Stimulated activated CD4-positive, alpha-beta T cell treated with anti-CD3 and anti-CD28 coated beads, Interleukin-1b, Interleukin-23, amount 100 ng/mL, for 24 hours (primary cell): ENCODE data around the gene CLEC16A.

Experiments used
- DNase-seq, 4 experiments: peaks; one replicate each; pipeline ENCODE4 v3.0.0-alpha.2; 2020; ENCODE audit warnings: low read depth in 4 of 4, low spot score in 1 of 4

Gene CLEC16A

GRCh38 chr16:11139326-11140097 lies 195.1 kb downstream of the CLEC16A start:
- no peak for DNase-seq

DNA sequence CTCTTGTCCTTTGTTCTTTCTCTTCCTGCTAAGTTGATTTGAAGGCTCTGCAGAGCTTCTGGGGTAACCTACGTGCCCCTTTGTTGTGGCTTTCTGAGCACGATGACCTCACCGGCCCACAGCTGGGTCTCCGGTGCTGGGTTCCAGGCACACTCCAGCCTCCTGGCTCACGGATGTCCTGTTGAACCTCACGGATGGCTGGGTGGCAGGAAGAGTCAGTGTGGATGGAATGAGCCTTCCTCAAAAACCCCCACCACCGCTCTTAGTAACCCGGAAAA lies 195.7 kb downstream of the CLEC16A start:
- DNase-seq = peak in 1 of 4 experiments; percentile 33

DNA sequence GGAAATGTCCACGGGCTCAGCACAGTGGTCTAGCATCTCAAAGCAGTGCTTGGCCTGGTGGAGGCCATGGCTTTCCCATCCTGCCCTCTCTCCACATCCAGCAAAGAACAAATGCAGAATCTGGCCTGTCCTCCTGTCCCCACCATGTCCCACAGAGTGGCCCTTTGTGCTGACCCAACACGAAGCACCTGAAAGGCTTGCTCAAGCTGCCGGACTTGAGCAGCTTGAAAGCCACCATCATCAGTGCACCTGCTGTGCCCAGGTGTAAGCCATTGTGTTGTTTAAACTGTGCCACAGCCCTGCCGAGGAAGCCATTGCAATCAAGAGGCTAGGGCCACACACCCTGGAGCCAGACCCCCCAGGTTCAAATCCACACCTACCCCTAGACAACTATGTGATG lies 196.1 kb downstream of the CLEC16A start:
- no peak for DNase-seq

- no peak for DNase-seq
Observed at GRCh38 chr16:11140867-11141266, 196.5 kb downstream of the CLEC16A start.

- DNase-seq = no peak
Observed at GRCh38 chr16:11141409-11142260, 197.3 kb downstream of the CLEC16A start.

DNA sequence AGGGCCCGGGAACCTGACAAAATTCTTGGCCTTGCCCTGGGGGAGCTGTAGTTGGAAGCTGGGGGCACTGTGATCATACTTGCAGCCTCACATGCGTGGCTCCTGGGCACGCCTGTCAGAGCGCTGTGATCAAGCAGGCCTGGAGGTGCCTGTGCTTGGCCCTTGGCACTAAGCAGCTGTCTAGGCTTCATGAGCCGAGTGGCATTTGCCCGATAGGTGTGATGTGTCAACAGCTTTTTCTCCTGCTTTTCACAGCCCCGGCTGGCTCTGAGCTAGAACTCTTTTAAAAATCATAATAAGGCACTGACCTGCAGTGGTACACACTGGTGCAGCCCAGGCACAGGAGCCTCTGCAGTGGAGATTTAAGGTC lies 197.9 kb downstream of the CLEC16A start:
- DNase-seq = no peak

DNA sequence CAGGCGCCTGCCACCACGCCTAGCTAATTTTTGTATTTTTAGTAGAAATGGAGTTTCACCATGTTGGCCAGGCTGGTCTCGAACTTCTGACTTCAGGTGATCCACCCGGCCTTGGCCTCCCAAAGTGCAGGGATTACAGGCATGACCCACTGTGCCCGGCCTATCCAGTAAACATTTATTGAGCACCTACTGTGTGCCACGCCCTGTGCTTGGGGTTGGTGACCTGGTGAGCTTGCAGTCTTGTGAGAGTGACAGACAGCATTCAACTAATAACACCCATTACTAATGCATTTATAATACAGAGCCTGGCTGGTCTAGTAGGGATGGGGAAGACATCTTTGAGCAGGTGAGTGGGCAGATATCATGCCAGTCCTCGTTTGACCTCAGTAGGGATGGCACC lies 198.6 kb downstream of the CLEC16A start:
- no peak for DNase-seq

GRCh38 chr16:11143372-11144035 lies 199.1 kb downstream of the CLEC16A start:
- no peak for DNase-seq

DNA sequence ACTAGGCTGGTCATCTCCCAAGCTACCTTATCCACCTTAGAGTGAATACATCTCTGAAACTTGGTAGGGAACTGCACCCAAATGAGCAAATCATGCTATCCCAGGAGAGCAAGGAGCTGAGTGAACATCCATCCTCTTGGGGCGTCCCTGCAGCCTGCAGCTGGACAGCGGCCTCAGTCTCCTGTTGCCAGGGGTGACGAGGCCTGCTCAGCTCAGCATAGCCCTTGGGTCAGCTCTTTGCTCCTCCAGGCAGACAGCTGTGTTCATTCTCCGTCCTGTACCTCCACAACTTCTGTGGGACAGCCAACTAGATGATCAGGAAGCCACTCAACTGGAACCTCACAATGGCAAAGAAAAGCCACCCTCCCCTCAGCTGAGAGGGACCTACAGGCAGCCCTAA lies 199.8 kb downstream of the CLEC16A start:
- DNase-seq = no peak

GRCh38 chr16:11145173-11145818 lies 200.9 kb downstream of the CLEC16A start:
- DNase-seq = no peak

- DNase-seq = no peak
Observed at GRCh38 chr16:11145819-11146211, 201.5 kb downstream of the CLEC16A start.

- DNase-seq = no peak
Observed at GRCh38 chr16:11147033-11147753, 202.8 kb downstream of the CLEC16A start.

GRCh38 chr16:11147754-11148444 lies 203.5 kb downstream of the CLEC16A start:
- no peak for DNase-seq

DNA sequence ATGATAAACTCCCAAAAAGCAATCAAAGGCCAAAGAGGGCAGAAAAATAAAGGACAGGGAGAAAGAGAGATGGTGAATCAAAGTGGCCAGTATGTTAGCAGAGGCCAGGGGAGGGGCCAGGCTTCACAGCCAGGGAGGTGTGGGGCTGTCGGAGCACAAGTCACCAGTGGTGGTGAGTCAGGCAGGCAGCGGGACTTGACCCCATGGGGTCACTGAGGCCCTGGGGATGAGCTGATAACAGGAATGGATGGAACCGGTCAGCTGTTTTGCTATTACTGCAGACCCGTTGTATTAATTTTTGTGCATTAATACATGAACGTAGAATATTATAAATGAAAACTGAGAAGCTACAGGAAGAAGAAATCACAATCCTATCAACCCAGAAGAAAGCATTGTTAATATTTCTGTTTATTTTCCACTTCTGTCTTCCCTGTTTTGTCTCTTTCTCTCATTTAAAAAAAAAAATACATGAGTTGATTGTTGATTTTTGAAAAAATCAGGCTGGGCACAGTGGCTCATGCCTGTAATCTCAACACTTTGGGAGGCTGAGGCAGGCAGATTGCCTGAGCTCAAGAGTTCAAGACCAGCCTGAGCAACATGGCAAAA lies 204.8 kb downstream of the CLEC16A start:
- no peak for DNase-seq

GRCh38 chr16:11150190-11150589 lies 205.8 kb downstream of the CLEC16A start:
- no peak for DNase-seq

GRCh38 chr16:11151156-11151884 lies 207.0 kb downstream of the CLEC16A start:
- no peak for DNase-seq

- no peak for DNase-seq
Observed at GRCh38 chr16:11151885-11152629, 207.7 kb downstream of the CLEC16A start.

DNA sequence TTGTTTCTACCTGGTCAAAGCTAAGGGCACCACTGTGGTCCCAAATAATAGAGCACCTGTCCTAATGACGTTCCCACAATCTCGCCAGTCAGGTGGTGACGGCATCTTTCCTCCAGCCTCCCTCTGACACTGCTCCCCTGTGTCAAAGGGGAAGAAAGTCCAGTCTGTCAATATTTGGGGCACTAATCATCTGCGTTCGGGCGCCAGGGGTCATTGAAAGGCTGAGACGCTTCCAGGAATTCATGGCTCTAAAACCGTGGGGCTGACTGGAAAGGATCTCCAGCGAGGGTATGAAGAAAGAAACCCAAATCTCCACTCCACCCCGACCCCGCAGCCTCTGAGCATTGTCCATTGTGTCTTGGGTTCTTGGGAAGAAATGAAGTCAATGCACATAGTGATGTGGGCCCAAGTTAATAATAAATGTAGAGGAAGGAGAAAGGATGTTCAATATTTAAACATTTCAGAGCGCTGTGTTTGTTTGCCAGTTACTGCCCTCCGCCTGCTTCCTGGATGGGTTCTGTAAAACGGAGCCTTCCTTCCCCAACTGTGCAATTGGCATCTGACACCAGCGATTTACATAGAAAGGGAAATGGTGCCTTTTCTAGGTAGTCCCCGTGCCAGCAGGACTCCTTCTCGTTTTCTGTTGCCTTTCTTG lies 208.4 kb downstream of the CLEC16A start:
- DNase-seq = no peak
